HepG2 (cell line): Measurements from ENCODE around the gene ARMC10. TPM values are rescaled to one million over a fixed set of nuclear protein-coding genes. Genes with fewer than 3 reads are reported as not detected.

ENCODE experiments used
- CBFB ChIP-seq: sonication (generic); formaldehyde crosslinking; IDR thresholded peaks from 2 replicates; pipeline ENCODE4 v1.4.0; 2020; ENCODE audit warnings: missing genetic modification reagents
- EED ChIP-seq: sonication (generic); formaldehyde crosslinking; IDR thresholded peaks from 2 replicates; pipeline ENCODE4 v1.5.0; 2020; ENCODE audit warnings: mild to moderate bottlenecking, missing genetic modification reagents
- HDAC1 ChIP-seq: sonication (generic); formaldehyde crosslinking; IDR thresholded peaks from 2 replicates; pipeline ENCODE4 v1.5.1; 2020; ENCODE audit warnings: mild to moderate bottlenecking, missing genetic modification reagents
- HNF1B ChIP-seq: sonication (generic); formaldehyde crosslinking; IDR thresholded peaks from 2 replicates; pipeline ENCODE4 v1.5.1; 2020; ENCODE audit warnings: mild to moderate bottlenecking, moderate library complexity, missing genetic modification reagents
- IRF2 ChIP-seq: IDR thresholded peaks from 2 replicates; pipeline ENCODE4 v1.6.1; 2018; ENCODE audit warnings: missing genetic modification reagents, missing compliant biosample characterization
- KAT8 ChIP-seq: IDR thresholded peaks from 2 replicates; pipeline ENCODE4 v1.6.1; 2016; ENCODE audit warnings: missing genetic modification reagents, missing compliant biosample characterization
- MAF1 ChIP-seq: sonication (generic); formaldehyde crosslinking; IDR thresholded peaks from 2 replicates; pipeline ENCODE4 v1.5.0; 2020; ENCODE audit warnings: missing genetic modification reagents, borderline replicate concordance
- PLRG1 ChIP-seq: fragments of 450-650 bp; conservative IDR thresholded peaks from 2 replicates; pipeline ENCODE4 v1.6.1; 2016
- ZBTB38 ChIP-seq: sonication (generic); formaldehyde crosslinking; IDR thresholded peaks from 2 replicates; pipeline ENCODE4 v1.5.1; 2020; ENCODE audit warnings: mild to moderate bottlenecking, missing genetic modification reagents
- ZNF552 ChIP-seq: sonication (generic); formaldehyde crosslinking; IDR thresholded peaks from 2 replicates; pipeline ENCODE4 v1.9.0; 2022; ENCODE audit warnings: missing genetic modification reagents, mild to moderate bottlenecking, borderline replicate concordance
- ZNF576 ChIP-seq: sonication (generic); formaldehyde crosslinking; IDR thresholded peaks from 2 replicates; pipeline ENCODE4 v1.4.0; 2020; ENCODE audit warnings: mild to moderate bottlenecking, missing genetic modification reagents
- ZNF646 ChIP-seq: sonication (generic); formaldehyde crosslinking; IDR thresholded peaks from 2 replicates; pipeline ENCODE4 v1.9.0; 2021; ENCODE audit warnings: mild to moderate bottlenecking, missing genetic modification reagents
- ZNF687 ChIP-seq: sonication (generic); formaldehyde crosslinking; IDR thresholded peaks from 2 replicates; pipeline ENCODE4 v1.5.1; 2020; ENCODE audit warnings: mild to moderate bottlenecking, missing genetic modification reagents, moderate library complexity
- ZNF737 ChIP-seq: sonication (generic); formaldehyde crosslinking; IDR thresholded peaks from 2 replicates; pipeline ENCODE4 v1.5.0; 2020; ENCODE audit warnings: missing genetic modification reagents, mild to moderate bottlenecking, borderline replicate concordance
- ZSCAN12 ChIP-seq: sonication (generic); formaldehyde crosslinking; IDR thresholded peaks from 2 replicates; pipeline ENCODE4 v1.9.0; 2021; ENCODE audit warnings: mild to moderate bottlenecking, missing genetic modification reagents
- polyA plus RNA-seq, 8 experiments: library from polyadenylated mRNA; depleted of rRNA in 3 of 8; stranded (reverse) in 7 of 8; unstranded in 1 of 8; fragments of >200 nt; fragmentation: Illumina TruSeq in 4 of 8; extraction: Trizol in 4 of 8; gene quantifications; 2 replicates each; pipeline versions ENCODE4 v1.2.1 to v1.2.3, GENCODE V29; 2011 to 2016; ENCODE audit warnings: low read depth in 4 of 8, missing spikeins in 1 of 8, mixed read lengths in 1 of 8; ENCODE audit not compliant: insufficient read depth in 1 of 8
- total RNA-seq, 5 experiments: library from RNA; depleted of rRNA; stranded (reverse); fragments of >200 nt; fragmentation: Illumina TruSeq; extraction: Trizol; gene quantifications; 2 replicates each; pipeline ENCODE4 v1.2.3, GENCODE V29; 2016; ENCODE audit warnings: low read depth in 1 of 5
- TF ChIP-seq, protein P1 (sequence below): sonication (generic); formaldehyde crosslinking; IDR thresholded peaks from 2 replicates; pipeline ENCODE4 v1.5.1; 2020; ENCODE audit warnings: missing genetic modification reagents, mild to moderate bottlenecking, borderline replicate concordance

The ARMC10 gene
- total and polyA plus RNA-seq, 2 of the 13 experiments (the other 11 are each of a cell fraction or from before 2014, with no cell fraction given) = 11.3 to 23.7 TPM

DNA sequence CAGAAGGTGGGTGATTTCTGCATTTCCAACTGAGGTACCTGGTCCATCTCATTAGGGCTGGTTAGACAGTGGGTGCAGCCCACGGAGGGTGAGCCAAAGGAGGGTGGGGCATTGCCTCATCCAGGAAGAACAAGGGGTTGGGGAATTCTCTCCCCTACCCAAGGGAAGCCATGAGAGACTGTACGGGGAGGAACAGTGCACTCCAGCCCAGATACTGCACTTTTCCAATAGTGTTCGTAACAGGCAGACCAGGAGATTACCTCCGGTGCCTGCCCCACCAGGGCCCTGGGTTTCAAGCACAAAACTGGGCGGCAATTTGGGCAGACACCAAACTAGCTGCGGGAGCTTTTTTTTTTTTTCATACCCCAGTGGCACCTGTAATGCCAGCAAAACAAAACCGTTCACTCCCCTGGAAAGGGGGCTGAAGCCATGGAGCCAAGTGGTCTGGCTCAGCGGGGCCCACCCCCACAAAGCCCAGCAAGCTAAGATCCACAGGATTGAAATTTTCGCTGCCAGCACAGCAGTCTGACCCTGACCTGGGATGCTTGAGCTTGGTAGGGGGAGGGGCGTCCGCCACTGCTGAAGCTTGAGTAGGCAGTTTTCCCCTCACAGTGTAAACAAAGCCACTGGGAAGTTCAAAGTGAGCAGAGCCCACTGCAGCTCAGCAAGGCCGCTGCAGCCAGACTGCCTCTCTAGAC, 31.2 kb downstream of the ARMC10 start (continued):
- TF ChIP-seq HDAC1 (CRISPR knock-in tag) (peak; percentile 74), CBFB (no peak), ZNF687 (peak; percentile 79), KAT8 (CRISPR knock-in tag) (peak; percentile 58), ZNF737 (CRISPR knock-in tag) (no peak), ZNF576 (CRISPR knock-in tag) (no peak), ZSCAN12 (no peak), MAF1 (no peak), EED (CRISPR knock-in tag) (no peak), IRF2 (CRISPR knock-in tag) (peak; percentile 49; the same call in 1 of the 2 replicates), ZNF552 (CRISPR knock-in tag) (no peak), ZNF646 (CRISPR knock-in tag) (no peak), HNF1B (no peak; the same call in 1 of the 2 replicates), ZBTB38 (CRISPR knock-in tag) (no peak), PLRG1 (no peak)
- TF ChIP-seq, protein P1, sequence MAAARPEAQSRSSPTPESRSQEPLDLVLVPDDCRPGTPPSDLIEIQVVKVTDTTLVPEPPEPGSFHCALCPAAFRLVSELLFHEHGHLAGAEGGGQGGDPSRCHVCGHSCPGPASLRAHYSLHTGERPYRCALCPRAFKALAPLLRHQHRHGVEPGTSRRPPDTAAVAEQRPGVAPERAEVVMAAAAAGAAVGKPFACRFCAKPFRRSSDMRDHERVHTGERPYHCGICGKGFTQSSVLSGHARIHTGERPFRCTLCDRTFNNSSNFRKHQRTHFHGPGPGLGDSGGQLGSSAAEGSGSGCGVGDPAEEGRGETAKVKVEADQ (CRISPR knock-in tag) = no peak
